ENCODE results near the gene CYB5R3. TPM values are rescaled to one million over a fixed set of nuclear protein-coding genes. Genes with fewer than 3 reads are reported as not detected.

The CYB5R3 gene
- polyA plus RNA-seq, 1 of the 3 experiments (the other 2 are of a cell fraction) = 106 TPM

DNA sequence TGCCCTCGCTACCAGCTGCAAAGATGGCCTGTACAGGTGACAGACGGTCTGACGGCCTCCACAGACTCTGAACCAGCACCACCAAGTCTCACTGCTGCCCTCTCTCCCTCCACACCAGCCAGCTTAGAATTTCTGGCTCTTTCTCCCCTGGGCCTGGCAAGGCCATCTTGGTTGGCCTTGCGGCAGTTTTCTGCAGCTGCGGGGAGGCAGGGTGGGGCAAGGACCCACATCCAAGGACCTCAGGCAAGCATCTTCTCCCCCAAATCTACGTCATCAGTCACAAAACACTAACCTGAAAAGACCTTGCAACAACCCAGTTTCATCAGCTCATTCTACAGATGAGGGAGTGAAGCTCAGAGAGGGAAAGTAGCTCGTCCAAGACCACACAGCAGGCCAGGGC, 22.8 kb downstream of the CYB5R3 start:
- Histone ChIP-seq H3F3A (replicated peaks; ENCODE audit: insufficient read depth) (no peaks in the 10 kb centered on the region), H3K4me1 (ENCODE audit: control insufficient read depth in 1 of 2, insufficient read depth in 2 of 2, low read depth in 1 of 2, low read length in 1 of 2) (no peaks in the 10 kb centered on the region), H2AFZ (ENCODE audit: low read depth) (no peak overlapping the region), H3K27me3 (ENCODE audit: insufficient read depth) (no peaks in the 10 kb centered on the region), H3K4me3 (ENCODE audit: low read depth in 2 of 2, low read length in 1 of 2) (no peak overlapping the region), H3K9me3 (no peaks in the 10 kb centered on the region), H3K4me2 (no peak overlapping the region), H3K36me3 (replicated peaks in 1 of 2; ENCODE audit: control insufficient read depth in 1 of 2, insufficient read depth in 2 of 2, low read length in 1 of 2) (peaks cover 0 to 6% of the 10 kb centered on the region in 2 experiments), H3K79me2 (ENCODE audit: insufficient read depth) (no peaks in the 10 kb centered on the region), H4K20me1 (ENCODE audit: insufficient read depth) (no peaks in the 10 kb centered on the region), H3K27ac (ENCODE audit: low read depth in 2 of 2, low read length in 1 of 2) (no peak overlapping the region), H3K9me2 (no peaks in the 10 kb centered on the region), H3K9ac (no peak overlapping the region)
- TF ChIP-seq, protein P1, sequence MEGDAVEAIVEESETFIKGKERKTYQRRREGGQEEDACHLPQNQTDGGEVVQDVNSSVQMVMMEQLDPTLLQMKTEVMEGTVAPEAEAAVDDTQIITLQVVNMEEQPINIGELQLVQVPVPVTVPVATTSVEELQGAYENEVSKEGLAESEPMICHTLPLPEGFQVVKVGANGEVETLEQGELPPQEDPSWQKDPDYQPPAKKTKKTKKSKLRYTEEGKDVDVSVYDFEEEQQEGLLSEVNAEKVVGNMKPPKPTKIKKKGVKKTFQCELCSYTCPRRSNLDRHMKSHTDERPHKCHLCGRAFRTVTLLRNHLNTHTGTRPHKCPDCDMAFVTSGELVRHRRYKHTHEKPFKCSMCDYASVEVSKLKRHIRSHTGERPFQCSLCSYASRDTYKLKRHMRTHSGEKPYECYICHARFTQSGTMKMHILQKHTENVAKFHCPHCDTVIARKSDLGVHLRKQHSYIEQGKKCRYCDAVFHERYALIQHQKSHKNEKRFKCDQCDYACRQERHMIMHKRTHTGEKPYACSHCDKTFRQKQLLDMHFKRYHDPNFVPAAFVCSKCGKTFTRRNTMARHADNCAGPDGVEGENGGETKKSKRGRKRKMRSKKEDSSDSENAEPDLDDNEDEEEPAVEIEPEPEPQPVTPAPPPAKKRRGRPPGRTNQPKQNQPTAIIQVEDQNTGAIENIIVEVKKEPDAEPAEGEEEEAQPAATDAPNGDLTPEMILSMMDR (IDR thresholded peaks at IDR 0.05) = no peak
- TF ChIP-seq TCF12 (IDR thresholded peaks at IDR 0.05) (no peak), RFX5 (IDR thresholded peaks at IDR 0.05; ENCODE audit: low read length) (no peak), MEF2A (IDR thresholded peaks at IDR 0.05; ENCODE audit: borderline replicate concordance, low read depth) (no peak), SMC3 (IDR thresholded peaks at IDR 0.05; ENCODE audit: low read depth, low read length) (no peak), GATA2 (CRISPR knock-in tag; IDR thresholded peaks at IDR 0.05) (no peak), RAD21 (IDR thresholded peaks at IDR 0.05; ENCODE audit: low read length) (no peak), FOSL2 (IDR thresholded peaks at IDR 0.05; ENCODE audit: borderline replicate concordance, low read depth) (no peak), POLR2AphosphoS5 (IDR thresholded peaks at IDR 0.05; ENCODE audit: low read depth, low read length) (no peak)
- TF ChIP-seq, protein P2, sequence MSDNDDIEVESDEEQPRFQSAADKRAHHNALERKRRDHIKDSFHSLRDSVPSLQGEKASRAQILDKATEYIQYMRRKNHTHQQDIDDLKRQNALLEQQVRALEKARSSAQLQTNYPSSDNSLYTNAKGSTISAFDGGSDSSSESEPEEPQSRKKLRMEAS (IDR thresholded peaks at IDR 0.05; ENCODE audit: low read depth) = no peak
- WGBS (ENCODE audit: low lambda C conversion rate) = 95% methylated on average over 4 of the region's 7 CpGs
- DNase-seq = no peak
- ChIA-PET POLR2A (interaction anchor here (1.4 kb wide), 1 partner anchor 11 kb away, joined by 6 read pairs; the partner anchor contains the start of gene POLDIP3), CTCF (no interaction called here)

DNA sequence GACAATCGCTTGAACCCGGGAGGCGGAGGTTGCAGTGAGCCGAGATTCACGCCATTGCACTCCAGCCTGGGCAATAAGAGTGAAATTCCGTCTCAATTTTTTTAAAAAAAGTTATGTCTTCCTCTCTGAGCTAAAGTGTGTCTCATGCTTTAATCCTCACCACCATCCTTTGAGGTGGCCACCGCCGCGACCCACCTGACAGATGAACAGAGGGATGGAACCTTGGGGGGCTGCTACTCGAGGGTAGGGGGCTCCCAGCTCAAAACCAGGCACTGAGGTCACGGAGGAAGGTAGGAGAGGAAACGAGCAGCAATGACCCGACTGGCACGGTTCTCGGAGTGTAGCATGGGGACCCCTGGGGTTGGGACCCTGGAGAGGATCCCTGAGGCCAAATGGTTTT, 23.8 kb downstream of the CYB5R3 start:
- Histone ChIP-seq H3K36me3 (replicated peaks in 1 of 2; ENCODE audit: control insufficient read depth in 1 of 2, insufficient read depth in 2 of 2, low read length in 1 of 2) (peaks cover 0 to 6% of the 10 kb centered on the region in 2 experiments), H3F3A (replicated peaks; ENCODE audit: insufficient read depth) (no peaks in the 10 kb centered on the region), H3K9ac (no peak overlapping the region), H3K27ac (ENCODE audit: low read depth in 2 of 2, low read length in 1 of 2) (no peak overlapping the region), H3K79me2 (ENCODE audit: insufficient read depth) (no peaks in the 10 kb centered on the region), H3K4me1 (ENCODE audit: control insufficient read depth in 1 of 2, insufficient read depth in 2 of 2, low read depth in 1 of 2, low read length in 1 of 2) (no peaks in the 10 kb centered on the region), H3K4me2 (no peak overlapping the region), H3K27me3 (ENCODE audit: insufficient read depth) (no peaks in the 10 kb centered on the region), H3K4me3 (ENCODE audit: low read depth in 2 of 2, low read length in 1 of 2) (no peak overlapping the region), H3K9me3 (no peaks in the 10 kb centered on the region), H2AFZ (ENCODE audit: low read depth) (no peak overlapping the region), H3K9me2 (no peaks in the 10 kb centered on the region), H4K20me1 (ENCODE audit: insufficient read depth) (no peaks in the 10 kb centered on the region)
- 97% methylated on average over 13 of the region's 15 CpGs for WGBS (ENCODE audit: low lambda C conversion rate)
- TF ChIP-seq POLR2AphosphoS5 (IDR thresholded peaks at IDR 0.05; ENCODE audit: low read depth, low read length) = no peak
- TF ChIP-seq RFX5 (IDR thresholded peaks at IDR 0.05; ENCODE audit: low read length) = no peak
- no peak for TF ChIP-seq YY1 (IDR thresholded peaks at IDR 0.05; ENCODE audit: low read depth)
- ChIA-PET CTCF (no interaction called here), POLR2A (no interaction called here)
- DNase-seq = no peak

Measured in SK-N-SH (cell line).